OCI-LY3 (cell line): ENCODE measurements around the gene TXN.

Experiments used
- EZH2phosphoT487 ChIP-seq: fragments of 200-600 bp; shearing (Covaris generic); IDR thresholded peaks from 2 replicates; pipeline ENCODE4 v1.6.1; 2018; ENCODE audit warnings: antibody characterized with exemption, mixed run types, low read depth
- TF ChIP-seq, protein P1 (sequence below): fragments of 200-600, 300-600 bp; sonication (generic); IDR thresholded peaks from 2 replicates; pipeline ENCODE4 v1.5.1; 2014; ENCODE audit warnings: antibody characterized with exemption, low read length, low read depth

DNA sequence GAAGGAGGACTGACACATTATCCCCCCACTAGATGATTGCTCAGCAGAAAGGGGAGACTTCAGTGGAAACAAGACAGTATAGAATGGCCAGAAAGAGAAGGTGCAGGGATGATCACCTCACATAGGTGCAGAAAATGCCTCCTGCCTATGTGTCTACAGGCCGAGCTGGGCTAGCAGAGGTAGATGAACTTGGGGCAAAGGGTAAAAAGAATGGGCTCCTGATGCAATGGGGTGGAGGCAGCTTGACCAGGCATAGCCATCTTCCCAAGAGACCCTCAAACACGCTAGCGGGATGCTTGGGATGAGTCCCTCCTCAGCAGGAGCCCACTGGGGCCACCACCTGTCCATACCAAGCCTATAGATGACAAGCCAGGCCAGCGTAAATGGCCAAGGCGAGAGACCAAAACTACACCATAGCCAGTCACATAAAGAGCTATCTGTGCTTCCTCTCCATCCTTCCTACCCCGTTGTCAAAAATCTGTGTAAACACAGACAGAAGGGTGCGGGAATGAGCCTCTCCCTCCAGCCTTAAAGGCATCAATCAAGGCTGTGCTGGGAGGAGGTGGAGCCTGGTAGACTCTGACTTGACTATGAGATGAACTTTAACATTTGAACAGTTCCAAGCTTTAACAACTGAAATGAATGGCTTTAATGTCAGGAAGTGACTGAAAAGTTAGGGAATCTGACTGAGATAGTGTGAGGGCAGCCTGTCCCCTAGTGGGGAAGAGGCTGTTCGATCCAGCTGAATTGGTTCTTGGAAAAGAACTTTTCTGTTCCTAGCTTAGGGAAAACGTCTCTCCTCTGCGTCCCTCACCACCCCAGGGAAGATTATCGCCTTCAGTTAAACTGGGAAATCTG, 58.7 kb downstream of the TXN start:
- TF ChIP-seq, protein P1, sequence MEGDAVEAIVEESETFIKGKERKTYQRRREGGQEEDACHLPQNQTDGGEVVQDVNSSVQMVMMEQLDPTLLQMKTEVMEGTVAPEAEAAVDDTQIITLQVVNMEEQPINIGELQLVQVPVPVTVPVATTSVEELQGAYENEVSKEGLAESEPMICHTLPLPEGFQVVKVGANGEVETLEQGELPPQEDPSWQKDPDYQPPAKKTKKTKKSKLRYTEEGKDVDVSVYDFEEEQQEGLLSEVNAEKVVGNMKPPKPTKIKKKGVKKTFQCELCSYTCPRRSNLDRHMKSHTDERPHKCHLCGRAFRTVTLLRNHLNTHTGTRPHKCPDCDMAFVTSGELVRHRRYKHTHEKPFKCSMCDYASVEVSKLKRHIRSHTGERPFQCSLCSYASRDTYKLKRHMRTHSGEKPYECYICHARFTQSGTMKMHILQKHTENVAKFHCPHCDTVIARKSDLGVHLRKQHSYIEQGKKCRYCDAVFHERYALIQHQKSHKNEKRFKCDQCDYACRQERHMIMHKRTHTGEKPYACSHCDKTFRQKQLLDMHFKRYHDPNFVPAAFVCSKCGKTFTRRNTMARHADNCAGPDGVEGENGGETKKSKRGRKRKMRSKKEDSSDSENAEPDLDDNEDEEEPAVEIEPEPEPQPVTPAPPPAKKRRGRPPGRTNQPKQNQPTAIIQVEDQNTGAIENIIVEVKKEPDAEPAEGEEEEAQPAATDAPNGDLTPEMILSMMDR: no peak
- TF ChIP-seq EZH2phosphoT487: no peak
